ENCODE measurements around the gene CYP39A1. TPM values are rescaled to one million over a fixed set of nuclear protein-coding genes. Genes with fewer than 3 reads are reported as not detected.

CYP39A1 gene
- total RNA-seq, 2 donors from 2014 or later, result not detected

GRCh38 chr6:46513533-46513932, 139.1 kb downstream of the CYP39A1 start:
- H3K27me3 Mint-ChIP-seq (ENCODE audit: low read depth), result peaks cover 13% of the 10 kb centered on the region
- H3K4me1 Mint-ChIP-seq (ENCODE audit: low read depth), result no peaks in the 10 kb centered on the region
- DNase-seq (no peak), ATAC-seq (replicated peaks in 1 of 2) (no peak)
- H3K27ac Mint-ChIP-seq, result no peak overlapping the region
- H3K4me3 Mint-ChIP-seq, result no peak overlapping the region
- no peaks in the 10 kb centered on the region for H3K9me3 Mint-ChIP-seq
- H3K36me3 Mint-ChIP-seq (ENCODE audit: insufficient read depth in 2 of 2), result no peaks in the 10 kb centered on the region

DNA sequence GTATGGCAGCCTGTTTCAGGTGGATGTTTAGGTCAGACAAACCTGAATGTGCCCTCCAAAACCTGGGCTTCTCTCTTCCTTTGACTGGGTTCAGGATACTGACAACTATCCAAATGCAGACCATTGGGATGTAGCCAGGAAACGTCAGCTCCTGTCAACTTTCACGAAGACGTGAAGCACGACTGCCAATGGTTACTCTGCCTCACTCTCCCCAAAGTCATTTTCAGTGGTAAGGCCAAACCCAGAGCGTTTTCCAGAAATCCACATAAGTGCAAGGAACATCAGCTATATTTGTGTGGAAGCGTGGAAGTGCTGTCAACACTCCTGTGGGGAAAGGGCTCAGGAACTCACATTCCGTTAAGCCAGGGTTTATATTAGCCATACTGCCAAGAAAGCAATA, 141.3 kb downstream of the CYP39A1 start:
- Mint-ChIP-seq H3K4me3 (no peak overlapping the region), H3K27me3 (ENCODE audit: low read depth) (peaks cover 9% of the 10 kb centered on the region), H3K27ac (no peak overlapping the region), H3K36me3 (ENCODE audit: insufficient read depth in 2 of 2) (no peaks in the 10 kb centered on the region), H3K4me1 (ENCODE audit: low read depth) (no peaks in the 10 kb centered on the region), H3K9me3 (no peaks in the 10 kb centered on the region)
- DNase-seq (no peak), ATAC-seq (replicated peaks in 1 of 2) (no peak)

- no peak overlapping the region for H3K4me3 Mint-ChIP-seq
- ATAC-seq (replicated peaks in 1 of 2), result no peak
- H3K4me1 Mint-ChIP-seq (ENCODE audit: low read depth), result no peaks in the 10 kb centered on the region
- H3K9me3 Mint-ChIP-seq, result no peaks in the 10 kb centered on the region
- DNase-seq, result no peak
- H3K27ac Mint-ChIP-seq, result no peak overlapping the region
- peaks cover 9% of the 10 kb centered on the region for H3K27me3 Mint-ChIP-seq (ENCODE audit: low read depth)
- H3K36me3 Mint-ChIP-seq (ENCODE audit: insufficient read depth in 2 of 2), result no peaks in the 10 kb centered on the region
Measured at GRCh38 chr6:46510651-46511050, 142.0 kb downstream of the CYP39A1 start.

GRCh38 chr6:46509981-46510510, 142.6 kb downstream of the CYP39A1 start:
- Mint-ChIP-seq H3K9me3 (no peaks in the 10 kb centered on the region), H3K4me3 (no peak overlapping the region), H3K4me1 (ENCODE audit: low read depth) (no peaks in the 10 kb centered on the region), H3K36me3 (ENCODE audit: insufficient read depth in 2 of 2) (no peaks in the 10 kb centered on the region), H3K27me3 (ENCODE audit: low read depth) (peaks cover 9% of the 10 kb centered on the region), H3K27ac (no peak overlapping the region)
- no peak for ATAC-seq (replicated peaks in 1 of 2)
- DNase-seq, result no peak

GRCh38 chr6:46509063-46509462, 143.6 kb downstream of the CYP39A1 start:
- Mint-ChIP-seq H3K27ac (no peak overlapping the region), H3K4me1 (ENCODE audit: low read depth) (no peaks in the 10 kb centered on the region), H3K9me3 (no peaks in the 10 kb centered on the region), H3K4me3 (no peak overlapping the region), H3K36me3 (ENCODE audit: insufficient read depth in 2 of 2) (no peaks in the 10 kb centered on the region), H3K27me3 (ENCODE audit: low read depth) (peaks cover 9% of the 10 kb centered on the region)
- DNase-seq (no peak), ATAC-seq (replicated peaks in 1 of 2) (no peak)

GRCh38 chr6:46507426-46507825, 145.2 kb downstream of the CYP39A1 start:
- H3K36me3 Mint-ChIP-seq (ENCODE audit: insufficient read depth in 2 of 2), result no peaks in the 10 kb centered on the region
- no peak overlapping the region for H3K4me3 Mint-ChIP-seq
- ATAC-seq (replicated peaks in 1 of 2), result no peak
- no peak overlapping the region for H3K27ac Mint-ChIP-seq
- H3K27me3 Mint-ChIP-seq (ENCODE audit: low read depth), result peaks cover 9% of the 10 kb centered on the region
- no peaks in the 10 kb centered on the region for H3K4me1 Mint-ChIP-seq (ENCODE audit: low read depth)
- no peaks in the 10 kb centered on the region for H3K9me3 Mint-ChIP-seq
- no peak for DNase-seq

GRCh38 chr6:46505693-46506512, 146.7 kb downstream of the CYP39A1 start:
- H3K9me3 Mint-ChIP-seq, result no peaks in the 10 kb centered on the region
- H3K27ac Mint-ChIP-seq, result no peak overlapping the region
- no peaks in the 10 kb centered on the region for H3K36me3 Mint-ChIP-seq (ENCODE audit: insufficient read depth in 2 of 2)
- H3K4me1 Mint-ChIP-seq (ENCODE audit: low read depth), result no peaks in the 10 kb centered on the region
- no peak overlapping the region for H3K4me3 Mint-ChIP-seq
- no peak for ATAC-seq (replicated peaks in 1 of 2)
- peaks cover 9% of the 10 kb centered on the region for H3K27me3 Mint-ChIP-seq (ENCODE audit: low read depth)
- no peak for DNase-seq

DNA sequence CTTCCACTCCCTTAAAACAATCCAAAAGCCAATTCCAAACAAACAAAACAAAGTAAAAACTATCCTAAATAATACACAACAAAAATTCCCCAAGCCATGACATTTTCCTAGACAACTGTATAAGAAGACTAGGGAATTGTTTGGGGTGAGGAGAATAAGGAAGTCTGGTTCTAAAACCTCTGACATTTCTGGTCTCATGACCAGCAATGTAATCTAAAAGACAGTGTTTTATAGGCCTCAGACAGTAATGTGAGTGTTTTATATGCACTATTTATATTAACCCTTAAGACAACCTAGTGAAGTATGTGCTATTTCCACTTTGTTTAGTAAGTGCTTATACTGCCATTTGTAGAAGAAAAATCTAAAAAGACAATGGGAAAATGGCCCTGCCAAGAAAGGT, 148.4 kb downstream of the CYP39A1 start:
- ATAC-seq (replicated peaks in 1 of 2) (no peak), DNase-seq (no peak)
- no peaks in the 10 kb centered on the region for H3K4me1 Mint-ChIP-seq (ENCODE audit: low read depth)
- no peak overlapping the region for H3K27ac Mint-ChIP-seq
- H3K9me3 Mint-ChIP-seq, result no peaks in the 10 kb centered on the region
- H3K4me3 Mint-ChIP-seq, result no peak overlapping the region
- no peaks in the 10 kb centered on the region for H3K36me3 Mint-ChIP-seq (ENCODE audit: insufficient read depth in 2 of 2)
- H3K27me3 Mint-ChIP-seq (ENCODE audit: low read depth), result peaks cover 25% of the 10 kb centered on the region

DNA sequence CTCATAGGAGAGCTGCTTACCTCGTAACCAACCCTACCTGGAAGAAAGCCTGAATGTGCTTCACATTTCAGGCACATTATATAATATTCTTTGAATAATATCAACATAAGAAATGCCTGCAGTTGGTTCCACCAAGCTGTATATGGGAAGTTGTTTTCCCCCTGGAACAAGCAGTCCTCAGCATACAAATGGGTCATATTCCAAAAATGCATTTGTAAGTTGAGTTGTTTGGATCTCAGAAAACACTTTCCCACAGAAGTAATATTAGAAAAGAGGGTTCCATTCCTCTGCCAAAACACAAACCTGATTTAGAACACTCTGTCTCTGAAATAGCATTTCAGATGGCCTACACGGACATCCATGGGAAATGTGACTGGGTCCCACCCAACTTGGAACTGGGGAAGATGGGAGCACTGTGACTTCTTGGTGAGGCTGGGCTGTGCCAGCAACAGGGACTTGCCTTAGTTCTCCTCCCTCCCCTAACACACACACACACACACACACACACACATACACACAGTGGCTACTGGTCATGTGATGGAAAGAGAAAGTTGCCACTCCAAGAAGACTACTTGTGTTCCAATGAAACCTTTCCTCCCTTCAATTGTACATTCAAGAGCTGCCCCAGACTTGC, 150.0 kb downstream of the CYP39A1 start:
- H3K4me3 Mint-ChIP-seq, result no peak overlapping the region
- peaks cover 20% of the 10 kb centered on the region for H3K27me3 Mint-ChIP-seq (ENCODE audit: low read depth)
- ATAC-seq (replicated peaks in 1 of 2), result no peak
- no peaks in the 10 kb centered on the region for H3K9me3 Mint-ChIP-seq
- no peak overlapping the region for H3K27ac Mint-ChIP-seq
- no peaks in the 10 kb centered on the region for H3K36me3 Mint-ChIP-seq (ENCODE audit: insufficient read depth in 2 of 2)
- H3K4me1 Mint-ChIP-seq (ENCODE audit: low read depth), result no peaks in the 10 kb centered on the region
- DNase-seq, result no peak

DNA sequence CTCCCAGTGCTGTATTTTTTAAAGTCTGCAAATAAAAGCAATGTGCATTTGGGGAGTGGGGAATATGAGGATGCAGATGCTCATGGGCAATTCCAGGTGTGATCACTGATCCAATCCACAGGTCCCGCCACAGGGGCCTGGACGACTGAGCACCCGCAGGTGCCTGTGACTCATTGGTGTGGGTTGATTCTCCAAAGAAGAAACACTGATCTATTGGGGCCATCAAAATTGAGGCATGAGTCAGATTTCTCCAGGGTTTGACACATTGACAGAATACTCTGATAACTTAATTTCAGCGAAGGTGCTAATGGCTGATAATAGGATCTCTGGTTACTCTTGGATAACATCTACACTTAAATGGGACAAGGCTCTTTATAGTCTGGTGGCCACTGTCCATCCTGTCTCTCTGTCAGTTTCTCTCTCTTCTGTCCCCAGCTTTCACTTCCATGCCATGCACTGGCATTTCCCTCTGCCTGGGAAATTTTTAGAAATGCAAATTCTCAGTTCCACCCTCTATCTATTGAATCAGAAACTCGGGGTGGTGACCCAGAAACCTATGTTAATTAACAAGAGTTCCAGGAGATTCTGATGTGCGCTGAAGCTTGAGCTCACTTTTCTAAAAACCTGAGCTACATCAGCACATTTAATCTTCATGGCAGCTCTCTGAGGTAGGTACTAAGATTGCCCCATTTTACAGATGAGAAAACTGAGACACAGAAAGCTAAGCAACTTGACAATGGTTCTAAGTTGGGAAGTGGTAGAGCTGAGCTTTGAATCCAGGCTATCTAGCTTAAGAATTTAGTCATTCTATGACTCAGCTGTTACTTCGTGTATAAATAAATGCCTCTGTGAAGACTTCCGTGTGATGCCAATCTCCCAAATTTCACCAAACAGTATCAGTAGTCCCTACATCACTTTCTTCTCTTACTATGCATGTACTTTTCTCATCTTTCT, 151.2 kb downstream of the CYP39A1 start:
- no peaks in the 10 kb centered on the region for H3K9me3 Mint-ChIP-seq
- DNase-seq (no peak), ATAC-seq (replicated peaks in 1 of 2) (no peak)
- no peak overlapping the region for H3K4me3 Mint-ChIP-seq
- H3K36me3 Mint-ChIP-seq (ENCODE audit: insufficient read depth in 2 of 2), result no peaks in the 10 kb centered on the region
- H3K4me1 Mint-ChIP-seq (ENCODE audit: low read depth), result no peaks in the 10 kb centered on the region
- no peak overlapping the region for H3K27ac Mint-ChIP-seq
- peaks cover 31% of the 10 kb centered on the region for H3K27me3 Mint-ChIP-seq (ENCODE audit: low read depth)

DNA sequence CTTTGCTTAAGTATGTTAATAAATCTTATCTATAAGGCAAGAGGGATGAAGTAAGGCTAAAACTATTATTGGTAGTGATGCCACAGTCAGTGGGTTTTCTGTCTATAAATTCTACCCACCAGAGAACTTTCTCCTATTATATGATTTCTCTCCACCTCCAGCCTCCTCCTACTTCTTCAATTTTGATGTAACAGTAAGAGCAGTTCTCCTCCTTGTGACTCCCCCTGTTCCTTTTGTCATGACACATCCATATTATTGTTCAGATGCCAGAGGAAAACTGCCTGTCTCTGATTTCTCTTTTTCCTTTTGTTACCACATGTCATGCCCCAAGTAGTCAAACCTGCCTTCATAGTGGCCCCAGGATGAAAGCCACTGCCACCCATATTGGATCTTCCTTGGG, 152.2 kb downstream of the CYP39A1 start:
- no peaks in the 10 kb centered on the region for H3K36me3 Mint-ChIP-seq (ENCODE audit: insufficient read depth in 2 of 2)
- H3K4me3 Mint-ChIP-seq, result no peak overlapping the region
- ATAC-seq (replicated peaks in 1 of 2) (no peak), DNase-seq (no peak)
- no peak overlapping the region for H3K27ac Mint-ChIP-seq
- H3K27me3 Mint-ChIP-seq (ENCODE audit: low read depth), result peaks cover 39% of the 10 kb centered on the region
- H3K4me1 Mint-ChIP-seq (ENCODE audit: low read depth), result no peaks in the 10 kb centered on the region
- no peaks in the 10 kb centered on the region for H3K9me3 Mint-ChIP-seq
